OCI-LY7 (cell line): ENCODE data around the gene MAN1A1.

ENCODE experiments used
- CTCF ChIP-seq: fragments of 200-600 bp; sonication (generic); conservative IDR thresholded peaks from 2 replicates; pipeline ENCODE4 v1.5.1; 2014; ENCODE audit warnings: mild to moderate bottlenecking, antibody characterized with exemption, low read length, moderate library complexity, mixed read lengths
- EZH2phosphoT487 ChIP-seq: fragments of 200-600 bp; sonication (generic); IDR thresholded peaks from 2 replicates; pipeline ENCODE4 v1.6.1; 2018; ENCODE audit warnings: low read depth, borderline replicate concordance, mild to moderate bottlenecking, mixed run types, antibody characterized with exemption, low read length, moderate library complexity, mixed read lengths

- TF ChIP-seq EZH2phosphoT487: no peak
- no peak for TF ChIP-seq CTCF
These were observed 188.7 kb downstream of the MAN1A1 start for GRCh38 chr6:119160911-119161310.
